NCI-H187 treated with DMSO at 0.1 percent for 48 hours (cell line): ENCODE results near the gene FCN3.
"Not testable (repeated sequence)": the region's sequence is repeated elsewhere in the genome, so short reads cannot be mapped to it uniquely, and the experiment has no call there.

Source experiments
- DNase-seq: peaks from one replicate; lab custom pipeline; 2025; lab: John Stamatoyannopoulos, UW

FCN3 gene

GRCh38 chr1:27399251-27400025 is 24.8 kb upstream of the FCN3 start:
- no peak for DNase-seq

GRCh38 chr1:27398405-27399149 is 24.0 kb upstream of the FCN3 start:
- DNase-seq = no peak

- DNase-seq = no peak
Measured at GRCh38 chr1:27397749-27398148, 23.1 kb upstream of the FCN3 start.

- no peak for DNase-seq
Measured at GRCh38 chr1:27397110-27397509, 22.5 kb upstream of the FCN3 start.

- no peak for DNase-seq
Measured at GRCh38 chr1:27395441-27396195, 21.0 kb upstream of the FCN3 start.

- no peak for DNase-seq
Measured at GRCh38 chr1:27394925-27395324, 20.3 kb upstream of the FCN3 start.

- DNase-seq = no peak
Measured at GRCh38 chr1:27394282-27394658, 19.6 kb upstream of the FCN3 start.

GRCh38 chr1:27393641-27394281 is 19.1 kb upstream of the FCN3 start:
- DNase-seq = no peak

- DNase-seq = no peak
Measured at GRCh38 chr1:27392778-27393635, 18.4 kb upstream of the FCN3 start.

- peak; percentile 50 for DNase-seq
Measured at GRCh38 chr1:27392096-27392777, 17.6 kb upstream of the FCN3 start, which contains the start of gene GPR3. GPR3 (plus strand) TSS chr1:27392622; CDS start chr1:27393799, 1,177 bp downstream.

GRCh38 chr1:27391511-27392095 is 17.0 kb upstream of the FCN3 start:
- DNase-seq = no peak

- peak; percentile 33 for DNase-seq
Measured at GRCh38 chr1:27388337-27389005, 13.8 kb upstream of the FCN3 start.

GRCh38 chr1:27384797-27385196 is 10.2 kb upstream of the FCN3 start:
- not testable (repeated sequence) for DNase-seq

GRCh38 chr1:27383661-27384060 is 9.0 kb upstream of the FCN3 start:
- no peak for DNase-seq

- DNase-seq = no peak
Measured at GRCh38 chr1:27383039-27383605, 8.5 kb upstream of the FCN3 start, which contains the start of gene CD164L2. CD164L2 (minus strand) TSS chr1:27383333; CDS start chr1:27383239, 94 bp downstream.

- no peak for DNase-seq
Measured at GRCh38 chr1:27381969-27382762, 7.5 kb upstream of the FCN3 start.

- DNase-seq = no peak
Measured at GRCh38 chr1:27380766-27381733, 6.4 kb upstream of the FCN3 start.
